Activated T-cell treated with anti-CD3 and anti-CD28 coated beads, Interleukin-2, amount 50 U/mL, for 24 hours (primary cell): ENCODE data around the gene MARCHF10.

Experiments
- DNase-seq: peaks from one replicate; pipeline ENCODE4 v3.0.0-alpha.2; 2020
- H3K27ac Mint-ChIP-seq: 2 replicates; pipeline ENCODE4 v1.8.0; 2020; ENCODE audit warnings: mild to moderate bottlenecking, mixed read lengths
- H3K27me3 Mint-ChIP-seq: 2 replicates; pipeline ENCODE4 v1.8.0; 2020; ENCODE audit warnings: mixed read lengths
- H3K36me3 Mint-ChIP-seq: 2 replicates; pipeline ENCODE4 v1.8.0; 2020; ENCODE audit warnings: low read depth, mixed read lengths
- H3K4me1 Mint-ChIP-seq: 2 replicates; pipeline ENCODE4 v1.8.0; 2020; ENCODE audit warnings: low read depth, mixed read lengths
- H3K4me3 Mint-ChIP-seq: 2 replicates; pipeline ENCODE4 v1.8.0; 2020; ENCODE audit warnings: mild to moderate bottlenecking, moderate library complexity, mixed read lengths
- H3K9me3 Mint-ChIP-seq: 2 replicates; pipeline ENCODE4 v1.8.0; 2020; ENCODE audit warnings: mixed read lengths

Gene MARCHF10

DNA sequence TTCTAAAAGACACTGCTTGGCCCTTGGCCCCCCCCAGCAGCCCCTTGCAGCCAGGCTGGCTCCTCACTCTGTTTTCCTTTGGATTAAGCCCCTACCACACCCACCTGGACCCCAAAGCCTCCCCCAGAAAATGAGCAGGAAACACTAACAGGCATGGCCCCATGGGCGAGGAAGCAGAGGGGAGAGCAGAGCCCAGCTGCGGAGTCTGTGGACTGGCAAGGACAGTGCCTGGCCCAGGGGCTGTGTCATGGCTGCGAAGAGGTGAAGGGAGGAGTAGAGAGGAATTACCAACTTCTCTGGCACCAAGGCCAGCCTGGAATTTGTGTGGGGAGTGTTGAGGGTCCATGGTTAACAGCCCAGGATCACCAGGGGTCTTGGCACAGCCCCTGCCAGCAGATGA lies 133.3 kb downstream of the MARCHF10 start:
- Mint-ChIP-seq H3K4me3 (no peak overlapping the region), H3K27me3 (no peaks in the 10 kb centered on the region), H3K27ac (no peak overlapping the region), H3K9me3 (no peaks in the 10 kb centered on the region), H3K36me3 (no peaks in the 10 kb centered on the region), H3K4me1 (peaks cover 2% of the 10 kb centered on the region)
- DNase-seq, result no peak

- Mint-ChIP-seq H3K27ac (no peak overlapping the region), H3K4me1 (peaks cover 2% of the 10 kb centered on the region), H3K4me3 (no peak overlapping the region), H3K9me3 (no peaks in the 10 kb centered on the region), H3K27me3 (no peaks in the 10 kb centered on the region), H3K36me3 (no peaks in the 10 kb centered on the region)
- DNase-seq, result no peak
These were observed 133.8 kb downstream of the MARCHF10 start for GRCh38 chr17:62674363-62674739.

DNA sequence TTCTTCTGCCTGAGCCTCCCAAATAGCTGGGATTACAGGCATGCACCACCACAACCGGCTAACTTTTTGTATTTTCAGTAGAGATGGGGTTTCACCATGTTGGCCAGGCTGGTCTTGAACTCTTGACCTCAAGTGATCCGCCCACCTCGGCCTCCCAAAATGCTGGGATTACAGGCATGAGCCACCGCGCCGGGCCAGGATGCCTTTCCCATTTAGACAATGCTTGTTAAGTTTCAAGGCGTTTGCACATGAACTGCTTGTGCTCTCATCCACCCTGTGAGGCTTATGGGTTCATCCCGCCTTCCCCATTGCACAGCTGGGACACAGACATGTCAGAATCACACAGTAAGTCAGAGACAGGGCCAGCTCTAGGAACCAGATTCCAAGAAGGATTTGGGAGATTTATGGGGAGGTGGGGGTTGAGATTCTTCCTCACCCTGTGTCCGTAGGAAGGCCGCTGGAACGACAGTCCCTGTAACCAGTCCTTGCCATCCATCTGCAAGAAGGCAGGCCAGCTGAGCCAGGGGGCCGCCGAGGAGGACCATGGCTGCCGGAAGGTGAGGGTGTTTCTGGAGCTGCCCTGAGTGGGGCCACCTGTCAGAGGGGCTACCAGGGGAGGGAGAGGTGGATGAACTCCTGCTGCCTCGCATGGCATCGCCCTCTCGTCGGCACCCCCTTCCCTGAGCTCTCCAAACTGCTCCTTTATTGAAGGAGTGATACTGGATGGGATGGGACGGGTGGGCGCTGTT lies 134.3 kb downstream of the MARCHF10 start:
- Mint-ChIP-seq H3K27me3 (no peaks in the 10 kb centered on the region), H3K4me3 (no peak overlapping the region), H3K9me3 (no peaks in the 10 kb centered on the region), H3K4me1 (peaks cover 2% of the 10 kb centered on the region), H3K27ac (no peak overlapping the region), H3K36me3 (no peaks in the 10 kb centered on the region)
- no peak for DNase-seq

GRCh38 chr17:62672957-62673356 lies 135.2 kb downstream of the MARCHF10 start:
- no peak overlapping the region for H3K4me3 Mint-ChIP-seq
- H3K27me3 Mint-ChIP-seq, result no peaks in the 10 kb centered on the region
- no peak overlapping the region for H3K27ac Mint-ChIP-seq
- DNase-seq, result no peak
- H3K36me3 Mint-ChIP-seq, result no peaks in the 10 kb centered on the region
- no peaks in the 10 kb centered on the region for H3K9me3 Mint-ChIP-seq
- peaks cover 2% of the 10 kb centered on the region for H3K4me1 Mint-ChIP-seq

DNA sequence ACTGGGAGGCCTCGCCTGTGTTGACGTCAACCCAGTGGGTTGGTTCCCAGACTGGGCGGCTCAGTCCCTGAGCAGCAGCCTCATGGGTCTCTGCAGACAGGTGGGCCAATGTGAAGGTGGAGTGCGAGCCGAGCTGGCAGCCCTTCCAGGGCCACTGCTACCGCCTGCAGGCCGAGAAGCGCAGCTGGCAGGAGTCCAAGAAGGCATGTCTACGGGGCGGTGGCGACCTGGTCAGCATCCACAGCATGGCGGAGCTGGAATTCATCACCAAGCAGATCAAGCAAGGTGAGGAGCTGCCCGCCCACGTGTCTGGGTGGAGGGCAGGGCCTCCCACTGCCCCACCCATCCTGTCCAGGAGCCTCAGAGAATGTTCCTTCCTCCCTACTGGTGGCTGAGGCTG lies 136.6 kb downstream of the MARCHF10 start:
- no peaks in the 10 kb centered on the region for H3K9me3 Mint-ChIP-seq
- no peak overlapping the region for H3K27ac Mint-ChIP-seq
- H3K36me3 Mint-ChIP-seq, result no peaks in the 10 kb centered on the region
- H3K27me3 Mint-ChIP-seq, result no peaks in the 10 kb centered on the region
- DNase-seq, result no peak
- H3K4me3 Mint-ChIP-seq, result no peak overlapping the region
- H3K4me1 Mint-ChIP-seq, result peaks cover 4% of the 10 kb centered on the region

DNA sequence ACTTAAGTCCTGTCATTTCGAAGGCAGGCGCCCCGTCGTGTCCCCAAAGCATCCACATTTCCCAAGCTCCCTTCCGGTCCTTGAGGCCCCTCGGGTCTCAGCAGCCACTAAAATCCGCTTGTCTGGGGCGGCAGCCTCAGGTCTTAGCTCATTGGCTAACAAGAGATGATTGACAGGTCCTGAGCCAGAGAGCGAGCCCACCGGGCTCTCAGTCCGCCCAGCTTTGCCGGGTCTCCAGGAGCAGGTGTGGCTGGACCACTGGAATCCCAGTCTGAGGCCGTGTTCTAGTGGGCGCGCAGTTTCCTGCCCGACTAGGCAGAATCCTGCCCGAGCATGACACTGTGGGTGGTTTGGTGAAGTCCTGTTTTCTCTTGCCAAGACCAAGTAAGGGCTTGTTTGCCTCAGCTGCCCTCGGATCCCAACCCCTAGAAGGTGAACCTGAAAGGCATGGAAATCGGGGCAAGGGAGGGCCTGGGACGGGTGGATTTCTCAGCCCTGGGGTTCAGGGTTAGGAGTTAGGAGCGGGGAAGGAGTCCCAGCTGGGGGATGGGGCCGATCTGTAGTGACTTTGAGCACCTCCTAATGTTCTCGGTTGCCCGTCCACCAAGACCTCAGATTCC lies 137.8 kb downstream of the MARCHF10 start:
- peaks cover 4% of the 10 kb centered on the region for H3K4me1 Mint-ChIP-seq
- no peaks in the 10 kb centered on the region for H3K36me3 Mint-ChIP-seq
- no peaks in the 10 kb centered on the region for H3K9me3 Mint-ChIP-seq
- no peak for DNase-seq
- no peaks in the 10 kb centered on the region for H3K27me3 Mint-ChIP-seq
- no peak overlapping the region for H3K27ac Mint-ChIP-seq
- H3K4me3 Mint-ChIP-seq, result no peak overlapping the region

- no peak overlapping the region for H3K4me3 Mint-ChIP-seq
- H3K4me1 Mint-ChIP-seq, result peaks cover 4% of the 10 kb centered on the region
- H3K27ac Mint-ChIP-seq, result no peak overlapping the region
- no peak for DNase-seq
- no peaks in the 10 kb centered on the region for H3K36me3 Mint-ChIP-seq
- H3K9me3 Mint-ChIP-seq, result no peaks in the 10 kb centered on the region
- peaks cover 6% of the 10 kb centered on the region for H3K27me3 Mint-ChIP-seq
These were observed 139.9 kb downstream of the MARCHF10 start for GRCh38 chr17:62668091-62668804.

GRCh38 chr17:62666801-62667591 lies 141.1 kb downstream of the MARCHF10 start:
- H3K9me3 Mint-ChIP-seq, result no peaks in the 10 kb centered on the region
- no peak for DNase-seq
- H3K36me3 Mint-ChIP-seq, result no peaks in the 10 kb centered on the region
- no peak overlapping the region for H3K27ac Mint-ChIP-seq
- peaks cover 3% of the 10 kb centered on the region for H3K4me1 Mint-ChIP-seq
- peaks cover 6% of the 10 kb centered on the region for H3K27me3 Mint-ChIP-seq
- no peak overlapping the region for H3K4me3 Mint-ChIP-seq

- no peaks in the 10 kb centered on the region for H3K36me3 Mint-ChIP-seq
- peaks cover 2% of the 10 kb centered on the region for H3K9me3 Mint-ChIP-seq
These were observed 141.9 kb downstream of the MARCHF10 start for GRCh38 chr17:62666061-62666800.

DNA sequence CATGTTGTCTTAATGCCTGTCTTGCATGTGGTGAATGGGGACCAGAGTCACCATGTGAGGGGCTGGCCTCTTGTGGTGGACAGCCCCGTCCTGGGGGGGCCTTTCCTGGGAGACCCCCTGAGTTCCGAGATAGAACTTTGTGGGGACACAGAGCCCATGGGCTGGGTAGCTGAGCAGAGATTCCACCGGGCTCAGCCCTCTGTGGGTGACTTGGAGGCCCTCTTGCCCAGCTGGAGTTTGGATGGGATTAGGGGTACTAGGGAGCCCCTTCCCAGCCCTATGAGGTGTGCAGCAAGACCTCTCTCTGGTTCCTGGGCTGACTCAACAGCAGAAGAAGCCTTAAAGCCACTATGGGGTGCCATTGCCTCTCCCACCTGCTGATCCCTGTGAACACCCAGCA lies 142.5 kb downstream of the MARCHF10 start:
- no peak overlapping the region for H3K4me3 Mint-ChIP-seq
- no peak for DNase-seq
- peaks cover 7% of the 10 kb centered on the region for H3K9me3 Mint-ChIP-seq
- peaks cover 8% of the 10 kb centered on the region for H3K27me3 Mint-ChIP-seq
- peaks cover 3% of the 10 kb centered on the region for H3K4me1 Mint-ChIP-seq
- H3K36me3 Mint-ChIP-seq, result no peaks in the 10 kb centered on the region
- H3K27ac Mint-ChIP-seq, result no peak overlapping the region

More at GRCh38 chr17:62666061-62666800, 141.9 kb downstream of the MARCHF10 start:
- peaks cover 6% of the 10 kb centered on the region for H3K27me3 Mint-ChIP-seq
- H3K4me3 Mint-ChIP-seq, result no peak overlapping the region
- no peak overlapping the region for H3K27ac Mint-ChIP-seq
- no peak for DNase-seq
- H3K4me1 Mint-ChIP-seq, result peaks cover 3% of the 10 kb centered on the region

DNA sequence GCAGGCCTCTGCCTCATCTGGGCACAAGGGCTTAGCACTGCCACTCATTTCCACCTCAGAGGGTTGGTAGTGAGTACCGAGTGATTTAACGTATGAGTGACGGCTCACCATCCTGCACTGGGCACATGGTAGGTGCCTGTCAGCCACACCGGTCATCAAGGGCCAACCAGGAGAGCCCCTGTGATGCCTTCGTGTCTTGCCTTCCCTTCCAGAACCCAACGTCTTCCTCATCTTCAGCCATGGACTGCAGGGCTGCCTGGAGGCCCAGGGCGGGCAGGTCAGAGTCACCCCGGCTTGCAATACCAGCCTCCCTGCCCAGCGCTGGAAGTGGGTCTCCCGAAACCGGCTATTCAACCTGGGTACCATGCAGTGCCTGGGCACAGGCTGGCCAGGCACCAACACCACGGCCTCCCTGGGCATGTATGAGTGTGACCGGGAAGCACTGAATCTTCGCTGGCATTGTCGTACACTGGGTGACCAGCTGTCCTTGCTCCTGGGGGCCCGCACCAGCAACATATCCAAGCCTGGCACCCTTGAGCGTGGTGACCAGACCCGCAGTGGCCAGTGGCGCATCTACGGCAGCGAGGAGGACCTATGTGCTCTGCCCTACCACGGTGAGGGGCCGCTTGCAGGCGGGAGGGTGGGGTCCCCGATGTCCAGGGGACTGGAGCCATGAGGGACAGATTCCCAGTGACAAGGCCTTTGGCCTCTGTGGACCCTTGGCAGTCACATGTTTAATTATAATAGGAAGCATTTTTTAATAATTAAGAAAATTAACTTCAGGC lies 143.6 kb downstream of the MARCHF10 start:
- Mint-ChIP-seq H3K9me3 (peaks cover 13% of the 10 kb centered on the region), H3K27ac (no peak overlapping the region), H3K4me3 (no peak overlapping the region), H3K27me3 (peaks cover 14% of the 10 kb centered on the region), H3K4me1 (peaks cover 3% of the 10 kb centered on the region), H3K36me3 (no peaks in the 10 kb centered on the region)
- DNase-seq, result no peak

DNA sequence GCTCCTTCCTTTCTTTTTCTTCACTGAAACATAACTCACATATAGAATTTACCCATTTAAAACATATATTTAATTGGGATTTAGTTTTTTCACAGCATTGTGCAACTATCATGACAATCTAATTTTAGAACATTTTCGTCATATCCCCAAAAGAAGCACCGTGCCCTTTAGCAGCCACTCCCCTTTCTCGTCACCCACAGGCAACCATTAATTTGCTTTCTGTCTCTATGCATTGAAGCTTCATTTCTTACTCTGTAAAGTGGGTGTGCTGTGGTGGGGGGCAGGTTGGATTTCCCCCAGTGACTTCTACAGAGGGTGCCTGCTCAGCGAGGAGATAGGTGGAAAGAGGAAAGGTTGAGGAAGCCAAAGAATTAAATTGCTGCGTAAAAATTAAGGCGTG lies 144.8 kb downstream of the MARCHF10 start:
- H3K36me3 Mint-ChIP-seq, result no peaks in the 10 kb centered on the region

DNA sequence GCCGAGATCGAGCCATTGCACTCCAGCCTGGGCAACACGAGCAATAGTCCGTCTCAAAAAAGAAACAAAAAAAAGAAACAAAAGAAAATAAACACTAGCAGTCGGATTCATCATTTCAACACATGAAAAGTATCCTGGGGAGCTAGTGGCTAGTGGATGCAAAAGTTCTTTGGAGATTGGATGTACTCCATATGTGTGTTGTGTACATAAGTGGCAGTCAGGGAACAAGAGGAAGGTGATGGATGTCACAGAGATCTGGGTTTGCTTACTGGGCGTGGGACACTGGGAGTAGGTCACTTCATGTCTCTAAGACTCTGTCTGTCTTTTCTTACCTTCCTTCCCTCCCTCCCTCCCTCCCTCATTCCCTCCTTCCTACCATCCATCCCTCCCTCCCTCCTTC lies 145.3 kb downstream of the MARCHF10 start:
- Mint-ChIP-seq H3K27ac (no peak overlapping the region), H3K4me3 (no peak overlapping the region), H3K27me3 (peaks cover 29% of the 10 kb centered on the region), H3K9me3 (peaks cover 13% of the 10 kb centered on the region), H3K36me3 (no peaks in the 10 kb centered on the region), H3K4me1 (peaks cover 3% of the 10 kb centered on the region)
- no peak for DNase-seq

More for the DNA sequence above, 144.8 kb downstream of the MARCHF10 start:
- peaks cover 13% of the 10 kb centered on the region for H3K9me3 Mint-ChIP-seq
- peaks cover 26% of the 10 kb centered on the region for H3K27me3 Mint-ChIP-seq
- DNase-seq, result no peak
- H3K4me3 Mint-ChIP-seq, result no peak overlapping the region
- no peak overlapping the region for H3K27ac Mint-ChIP-seq
- peaks cover 3% of the 10 kb centered on the region for H3K4me1 Mint-ChIP-seq
